Spinal cord (tissue), 10 donors: Measurements from ENCODE around the gene SLC16A14. TPM values are rescaled to one million over a fixed set of nuclear protein-coding genes. Genes with fewer than 3 reads are reported as not detected.

Experiments used
- DNase-seq, 6 donors: peaks; one replicate each; pipeline versions ENCODE4 v3.0.0 to v3.0.0-alpha.2; 2013 to 2015; ENCODE audit warnings: low spot score in 6 of 6, low read depth in 4 of 6
- H3K27ac ChIP-seq: one replicate; pipeline ENCODE4 v1.5.1; 2013; ENCODE audit warnings: low read depth, low read length, control low read depth
- H3K27me3 ChIP-seq: one replicate; pipeline ENCODE4 v1.6.1; 2013; ENCODE audit warnings: low read length; ENCODE audit not compliant: control insufficient read depth, insufficient read depth
- H3K36me3 ChIP-seq: one replicate; pipeline ENCODE4 v1.6.1; 2013; ENCODE audit warnings: low read length; ENCODE audit not compliant: control insufficient read depth, insufficient read depth
- H3K4me1 ChIP-seq: one replicate; pipeline ENCODE4 v1.6.1; 2013; ENCODE audit warnings: low read length; ENCODE audit not compliant: control insufficient read depth, insufficient read depth
- H3K4me3 ChIP-seq: one replicate; pipeline ENCODE4 v1.5.1; 2013; ENCODE audit warnings: low read depth, low read length, control low read depth
- H3K9me3 ChIP-seq: one replicate; pipeline ENCODE4 v1.6.1; 2013; ENCODE audit warnings: low read length; ENCODE audit not compliant: control insufficient read depth, insufficient read depth
- WGBS: methylation state at CpG from one replicate; pipeline ENCODE4 v1.1.5; 2013; ENCODE audit warnings: missing lambda C conversion rate; ENCODE audit not compliant: insufficient coverage; 5-methylcytosine and 5-hydroxymethylcytosine counted together
- polyA plus RNA-seq, 2 donors: library from polyadenylated mRNA; unstranded; fragments of 120-200 nt; gene quantifications; one replicate each; pipeline ENCODE4 v1.2.1, GENCODE V29; 2013; ENCODE audit not compliant: insufficient read length in 2 of 2
- total RNA-seq, 2 donors: library from RNA; depleted of rRNA in 1 of 2; stranded (reverse); fragments of 120-200 nt in 1 of 2; fragments of >200 nt in 1 of 2; gene quantifications; one replicate each; pipeline versions ENCODE4 v1.2.3 to v1.2.4, GENCODE V29; 2013 to 2014
- donor health status: healthy.

Gene SLC16A14
- total and polyA plus RNA-seq, 4 donors, result 26.7 to 45.9 (median 37.2) TPM

- H3K27ac ChIP-seq, result no peak overlapping the region
- H3K9me3 ChIP-seq, result no peaks in the 10 kb centered on the region
- no peak overlapping the region for H3K4me3 ChIP-seq
- DNase-seq, result no peak
- no peaks in the 10 kb centered on the region for H3K4me1 ChIP-seq
- 95% methylated on average over 16 of the region's 16 CpGs for WGBS
- peaks cover 30% of the 10 kb centered on the region for H3K36me3 ChIP-seq
- H3K27me3 ChIP-seq, result no peaks in the 10 kb centered on the region
These were observed 22.2 kb downstream of the SLC16A14 start for GRCh38 chr2:230046491-230046890.

GRCh38 chr2:230043461-230043860 is 25.3 kb downstream of the SLC16A14 start:
- peaks cover 30% of the 10 kb centered on the region for H3K36me3 ChIP-seq
- no peak overlapping the region for H3K27ac ChIP-seq
- DNase-seq, result no peak
- 92% methylated on average over 2 of the region's 2 CpGs for WGBS
- H3K9me3 ChIP-seq, result no peaks in the 10 kb centered on the region
- no peaks in the 10 kb centered on the region for H3K27me3 ChIP-seq
- H3K4me1 ChIP-seq, result no peaks in the 10 kb centered on the region
- no peak overlapping the region for H3K4me3 ChIP-seq

- H3K36me3 ChIP-seq, result peaks cover 30% of the 10 kb centered on the region
- no peak overlapping the region for H3K4me3 ChIP-seq
- WGBS, result 95% methylated on average over 5 of the region's 5 CpGs
- no peaks in the 10 kb centered on the region for H3K4me1 ChIP-seq
- no peaks in the 10 kb centered on the region for H3K27me3 ChIP-seq
- no peaks in the 10 kb centered on the region for H3K9me3 ChIP-seq
- no peak for DNase-seq
- no peak overlapping the region for H3K27ac ChIP-seq
These were observed 25.7 kb downstream of the SLC16A14 start for GRCh38 chr2:230043025-230043424.

GRCh38 chr2:230042195-230042594 is 26.5 kb downstream of the SLC16A14 start:
- Histone ChIP-seq H3K27ac (no peak overlapping the region), H3K9me3 (no peaks in the 10 kb centered on the region), H3K4me1 (no peaks in the 10 kb centered on the region), H3K4me3 (no peak overlapping the region), H3K36me3 (peaks cover 30% of the 10 kb centered on the region), H3K27me3 (no peaks in the 10 kb centered on the region)
- WGBS, result 83% methylated on average over 1 of the region's 1 CpG
- DNase-seq, result no peak

GRCh38 chr2:230023313-230023712 is 45.4 kb downstream of the SLC16A14 start:
- WGBS, result 87% methylated on average over 4 of the region's 4 CpGs
- H3K9me3 ChIP-seq, result no peaks in the 10 kb centered on the region
- H3K27ac ChIP-seq, result no peak overlapping the region

GRCh38 chr2:230019742-230020141 is 49.0 kb downstream of the SLC16A14 start:
- WGBS, result no CpG with 5 or more reads among the region's 3 CpGs
- Histone ChIP-seq H3K4me1 (no peaks in the 10 kb centered on the region), H3K27me3 (no peaks in the 10 kb centered on the region), H3K4me3 (no peak overlapping the region), H3K9me3 (no peaks in the 10 kb centered on the region), H3K27ac (no peak overlapping the region), H3K36me3 (no peaks in the 10 kb centered on the region)
- no peak for DNase-seq

More at GRCh38 chr2:230023313-230023712, 45.4 kb downstream of the SLC16A14 start:
- no peak for DNase-seq
- no peaks in the 10 kb centered on the region for H3K4me1 ChIP-seq
- H3K27me3 ChIP-seq, result no peaks in the 10 kb centered on the region
- H3K4me3 ChIP-seq, result no peak overlapping the region
- no peaks in the 10 kb centered on the region for H3K36me3 ChIP-seq

GRCh38 chr2:230018153-230018552 is 50.6 kb downstream of the SLC16A14 start:
- DNase-seq, result no peak
- WGBS, result 80% methylated on average over 1 of the region's 4 CpGs
- no peak overlapping the region for H3K27ac ChIP-seq
- no peaks in the 10 kb centered on the region for H3K9me3 ChIP-seq
- no peaks in the 10 kb centered on the region for H3K4me1 ChIP-seq
- H3K36me3 ChIP-seq, result no peaks in the 10 kb centered on the region
- H3K4me3 ChIP-seq, result no peak overlapping the region
- no peaks in the 10 kb centered on the region for H3K27me3 ChIP-seq

- DNase-seq, result no peak
- no peak overlapping the region for H3K4me3 ChIP-seq
- no peaks in the 10 kb centered on the region for H3K9me3 ChIP-seq
- no peaks in the 10 kb centered on the region for H3K36me3 ChIP-seq
- no peak overlapping the region for H3K27ac ChIP-seq
- no peaks in the 10 kb centered on the region for H3K27me3 ChIP-seq
- H3K4me1 ChIP-seq, result no peaks in the 10 kb centered on the region
These were observed 51.9 kb downstream of the SLC16A14 start for GRCh38 chr2:230016844-230017243.

- no peak overlapping the region for H3K27ac ChIP-seq
- H3K9me3 ChIP-seq, result no peaks in the 10 kb centered on the region
- DNase-seq, result no peak
- H3K4me1 ChIP-seq, result no peaks in the 10 kb centered on the region
- peaks cover 4% of the 10 kb centered on the region for H3K36me3 ChIP-seq
- H3K4me3 ChIP-seq, result no peak overlapping the region
- H3K27me3 ChIP-seq, result no peaks in the 10 kb centered on the region
- WGBS, result 95% methylated on average over 5 of the region's 10 CpGs
These were observed 56.3 kb downstream of the SLC16A14 start for GRCh38 chr2:230012267-230012884.

- Histone ChIP-seq H3K9me3 (no peaks in the 10 kb centered on the region), H3K27me3 (no peaks in the 10 kb centered on the region), H3K4me3 (no peak overlapping the region), H3K36me3 (peaks cover 7% of the 10 kb centered on the region), H3K4me1 (no peaks in the 10 kb centered on the region), H3K27ac (no peak overlapping the region)
- no CpG with 5 or more reads among the region's 1 CpG for WGBS
- DNase-seq, result no peak
These were observed 57.1 kb downstream of the SLC16A14 start for GRCh38 chr2:230011617-230012016.
